Measurements from ENCODE around the gene HNRNPCL1.
"Not testable (repeated sequence)": the region's sequence is repeated elsewhere in the genome, so short reads cannot be mapped to it uniquely, and the experiment has no call there.

Gene HNRNPCL1

GRCh38 chr1:12848620-12849019 lies at the start of gene HNRNPCL1:
Gene HNRNPCL1, minus strand, starts transcription at chr1:12848720. Its CDS starts 431 bp downstream, at chr1:12848289.
- DNase-seq (ENCODE audit: low spot score), result not testable (repeated sequence)

DNA sequence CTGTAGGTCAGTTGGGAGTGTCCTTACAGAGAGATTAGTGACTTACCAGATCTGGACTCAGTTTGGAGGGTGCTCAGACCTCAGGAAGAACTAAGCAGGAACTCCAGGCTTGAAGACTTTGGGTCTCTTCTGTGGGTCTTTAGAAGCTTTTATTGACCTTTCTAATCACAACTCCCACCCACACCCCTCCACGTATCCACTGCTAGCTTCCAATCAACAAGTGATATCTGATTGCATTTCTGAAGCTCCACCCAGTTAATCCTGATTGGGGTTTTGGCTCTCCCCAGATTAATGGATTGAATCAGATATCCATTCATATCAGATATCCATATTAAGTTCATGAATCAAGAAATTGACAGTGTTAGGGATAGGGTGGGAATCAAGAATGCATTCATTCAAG lies 49.6 kb upstream of the HNRNPCL1 start, which contains the start of gene PRAMEF10:
Gene PRAMEF10 (minus strand): TSS at position 101 of the 400 bp plus-strand sequence. CDS start 2,423 bp downstream, outside the sequence.
- DNase-seq (ENCODE audit: low spot score), result not testable (repeated sequence)

DNA sequence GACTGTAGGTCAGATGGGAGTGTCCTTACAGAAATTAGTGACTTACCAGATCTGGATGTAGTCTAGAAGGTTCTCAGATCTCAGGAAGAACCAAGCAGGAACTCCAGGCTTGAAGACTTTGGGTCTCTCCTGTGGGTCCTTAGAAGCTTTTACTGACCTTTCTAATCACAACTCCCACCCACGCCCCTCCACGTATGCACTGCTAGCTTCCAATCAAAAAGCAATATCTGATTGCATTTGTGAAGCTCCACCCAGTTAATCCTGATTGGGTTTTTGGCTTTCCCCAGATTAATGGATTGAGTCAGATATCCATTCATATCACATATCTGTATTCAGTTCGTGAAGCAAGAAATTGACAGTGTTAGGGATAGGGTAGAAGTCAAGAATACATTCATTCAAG lies 37.6 kb upstream of the HNRNPCL1 start, which contains the start of gene PRAMEF4:
Gene PRAMEF4 (minus strand): TSS at position 101 of the 400 bp plus-strand sequence. CDS start 2,807 bp downstream, outside the sequence.
- DNase-seq (ENCODE audit: low spot score), result not testable (repeated sequence)

GRCh38 chr1:12878453-12878852 lies 29.9 kb upstream of the HNRNPCL1 start:
- DNase-seq (ENCODE audit: low spot score), result not testable (repeated sequence)

DNA sequence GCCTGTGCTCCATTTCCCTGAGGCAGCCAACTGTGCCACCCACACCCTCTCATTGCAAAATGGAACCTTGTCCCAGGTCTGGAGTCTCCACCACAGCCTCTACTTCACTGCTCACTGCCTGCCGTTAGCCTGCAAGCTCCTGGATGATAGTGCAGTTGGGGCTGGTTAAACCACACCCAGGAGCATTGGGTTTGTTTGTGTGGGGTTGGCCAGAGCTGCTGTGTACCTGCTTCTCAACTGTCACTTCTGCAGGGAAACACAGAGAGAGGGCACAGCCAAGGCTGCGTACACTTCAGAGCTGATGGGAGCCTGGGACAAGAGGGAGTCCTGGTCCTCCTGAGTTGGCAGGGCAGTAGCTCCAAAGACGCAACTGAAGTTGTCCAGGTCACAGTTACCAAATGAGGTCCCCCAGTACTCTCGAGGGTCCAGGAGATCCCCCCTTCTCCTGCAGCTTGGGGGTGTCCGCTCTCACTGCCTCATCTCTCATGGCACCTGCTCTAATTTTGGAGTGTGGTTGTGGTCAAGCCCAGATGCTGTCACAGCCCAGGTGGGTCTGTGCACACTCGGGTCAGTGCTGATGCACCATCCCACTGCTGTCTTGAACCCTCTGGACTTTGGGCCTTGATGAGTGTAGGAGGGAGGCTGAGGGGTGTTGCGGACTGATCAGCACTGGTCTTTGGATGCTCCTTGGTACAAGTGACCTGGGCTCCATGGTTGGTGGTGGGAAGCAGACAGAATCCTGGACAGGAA lies 14.8 kb upstream of the HNRNPCL1 start:
- DNase-seq (ENCODE audit: low spot score), result not testable (repeated sequence)

DNA sequence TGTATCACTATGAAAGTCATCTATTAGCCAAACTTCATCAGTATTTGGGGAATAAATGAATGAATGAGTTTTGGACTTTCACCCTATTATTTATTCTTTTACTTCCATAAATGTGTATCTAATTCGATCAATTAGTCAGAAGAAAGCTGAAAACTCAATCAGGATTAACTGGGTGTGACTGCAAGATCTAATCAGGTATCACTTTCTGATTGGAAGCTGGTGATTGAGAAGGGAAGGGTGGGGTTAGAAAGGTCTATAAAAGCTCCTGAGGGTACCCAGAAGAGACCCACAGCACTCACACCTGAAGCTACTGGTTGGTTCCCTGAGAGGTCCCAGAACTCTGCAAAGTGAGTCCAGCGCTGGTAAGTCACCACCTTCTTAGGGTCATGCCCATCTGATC lies 8.3 kb upstream of the HNRNPCL1 start, which contains the start of gene PRAMEF2:
Gene PRAMEF2 (plus strand): TSS at position 301 of the 400 bp plus-strand sequence. CDS start 1,924 bp downstream, outside the sequence.
- not testable (repeated sequence) for DNase-seq (ENCODE audit: low spot score)

DNA sequence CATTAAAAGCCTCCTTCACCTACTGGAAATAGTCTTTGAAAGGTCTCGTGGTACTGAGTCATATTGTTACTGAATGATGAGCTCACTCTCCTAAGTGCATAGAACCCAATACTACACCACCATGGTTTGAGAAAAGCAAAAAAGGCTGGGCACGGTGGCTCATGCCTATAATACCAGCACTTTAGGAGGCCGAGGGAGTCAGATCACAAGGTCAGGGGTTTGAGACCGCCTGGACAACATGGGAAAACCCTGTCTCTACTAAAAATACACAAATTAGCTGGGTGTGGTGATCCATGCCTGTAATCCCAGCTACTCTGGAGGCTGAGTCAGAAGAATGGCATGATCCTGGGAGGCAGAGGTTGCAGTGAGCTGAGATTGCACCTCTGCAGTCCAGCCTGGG lies 3.3 kb upstream of the HNRNPCL1 start:
- no peak for DNase-seq (ENCODE audit: low spot score)

DNA sequence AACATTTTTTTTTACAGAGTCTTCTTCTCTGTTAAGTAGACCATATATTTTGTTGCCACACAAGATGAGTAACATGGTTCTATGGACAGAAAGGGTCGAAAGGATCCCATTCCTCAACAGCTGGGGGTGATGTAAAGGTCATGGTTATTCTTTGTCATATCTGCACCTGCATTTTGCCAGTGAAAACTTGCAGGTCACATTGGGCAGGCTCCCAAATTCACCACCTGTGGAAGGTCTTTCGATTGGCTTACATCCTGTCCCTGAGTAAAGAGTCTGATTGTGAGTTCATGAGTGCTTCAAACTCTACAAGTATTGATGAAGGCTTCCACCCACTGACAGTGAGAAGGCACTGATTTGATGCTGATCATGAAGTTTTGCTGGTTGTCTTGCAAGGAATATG lies 15.3 kb downstream of the HNRNPCL1 start:
- not testable (repeated sequence) for DNase-seq (ENCODE audit: low spot score)

DNA sequence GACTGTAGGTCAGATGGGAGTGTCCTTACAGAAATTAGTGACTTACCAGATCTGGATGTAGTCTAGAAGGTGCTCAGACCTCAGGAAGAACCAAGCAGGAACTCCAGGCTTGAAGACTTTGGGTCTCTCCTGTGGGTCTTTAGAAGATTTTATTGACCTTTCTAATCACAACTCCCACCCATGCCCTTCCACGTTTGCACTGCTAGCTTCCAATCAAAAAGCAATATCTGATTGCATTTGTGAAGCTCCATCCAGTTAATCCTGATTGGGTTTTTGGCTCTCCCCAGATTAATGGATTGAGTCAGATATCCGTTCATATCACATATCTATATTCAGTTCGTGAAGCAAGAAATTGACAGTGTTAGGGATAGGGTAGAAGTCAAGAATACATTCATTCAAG lies 17.2 kb downstream of the HNRNPCL1 start, which contains the start of gene PRAMEF11:
Gene PRAMEF11 (minus strand): TSS at position 101 of the 400 bp plus-strand sequence. CDS start 2,621 bp downstream, outside the sequence.
- not testable (repeated sequence) for DNase-seq (ENCODE audit: low spot score)

- DNase-seq (ENCODE audit: low spot score), result not testable (repeated sequence)
Measured at GRCh38 chr1:12819061-12819460, 29.5 kb downstream of the HNRNPCL1 start.

DNA sequence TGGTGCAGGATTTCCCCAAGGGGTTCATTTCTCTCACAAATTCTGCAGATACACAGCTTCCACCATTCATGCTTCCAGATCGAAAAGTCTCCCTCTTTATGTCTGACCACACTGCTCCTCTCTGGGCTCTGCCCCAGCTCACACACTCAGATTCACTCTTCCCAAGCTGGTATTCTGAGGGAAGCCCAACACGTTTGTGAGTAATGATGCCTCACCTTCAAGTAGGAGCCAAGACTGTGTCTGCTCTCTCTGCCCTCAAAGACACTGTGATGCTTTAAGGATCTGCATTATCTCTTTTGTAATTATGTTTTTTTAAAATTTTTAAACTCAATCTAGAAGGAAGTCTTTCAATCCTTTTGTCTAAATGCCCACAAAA lies 37.1 kb downstream of the HNRNPCL1 start:
- DNase-seq (ENCODE audit: low spot score), result no peak

DNA sequence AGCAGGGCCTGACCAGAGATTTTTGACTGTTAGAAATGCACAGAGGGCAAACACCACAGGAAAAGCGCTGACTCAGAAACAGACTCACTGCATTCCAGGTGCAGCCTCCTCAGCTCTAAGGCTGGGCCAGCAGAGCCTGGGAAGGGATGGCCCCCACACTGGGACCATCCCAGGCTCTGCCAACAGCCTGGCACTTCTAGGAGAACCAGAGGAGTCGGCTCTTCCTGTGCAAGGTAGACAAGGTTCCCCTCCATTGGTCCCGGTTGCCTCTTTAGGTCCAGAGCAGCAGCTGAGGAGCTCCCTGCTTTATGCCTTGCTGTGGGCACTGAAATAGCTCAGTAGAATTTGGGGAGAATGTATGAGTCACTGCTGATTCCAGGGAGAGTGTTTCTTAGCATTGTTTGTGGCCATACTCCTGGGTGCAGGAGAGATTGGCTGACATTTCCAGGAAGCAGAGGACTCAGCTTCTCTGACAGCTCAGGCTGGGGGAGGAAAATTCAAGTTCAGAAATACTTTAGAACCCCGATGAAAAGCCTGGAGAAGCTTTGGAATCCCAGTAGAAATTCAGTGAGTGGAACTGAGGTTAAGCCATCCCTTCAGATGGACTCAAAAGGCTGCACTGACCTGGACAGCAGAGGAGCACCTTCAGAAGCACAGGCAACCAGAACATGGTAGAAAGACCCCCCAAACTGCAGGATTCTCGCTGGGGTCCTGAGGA lies 37.7 kb downstream of the HNRNPCL1 start:
- DNase-seq (ENCODE audit: low spot score), result no peak

DNA sequence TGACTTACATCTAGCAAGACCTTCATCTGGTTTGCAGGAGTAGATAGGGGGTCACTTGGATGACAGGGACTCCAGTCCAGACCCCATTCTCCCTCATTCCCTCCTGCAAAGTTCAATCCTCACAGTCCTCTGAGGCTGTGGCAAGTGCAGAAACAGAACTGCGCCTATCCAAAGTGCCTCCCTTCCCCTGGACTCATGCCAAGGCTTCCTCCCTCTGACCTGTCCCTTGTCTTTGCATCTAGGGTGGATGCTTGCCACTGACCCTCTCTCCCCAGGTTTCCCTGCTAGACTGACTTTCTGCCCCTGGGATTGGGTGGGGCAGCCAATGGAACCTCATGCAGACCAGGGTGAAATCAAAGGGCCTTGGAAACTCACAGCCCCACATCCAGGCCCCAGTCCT lies 38.6 kb downstream of the HNRNPCL1 start:
- no peak for DNase-seq (ENCODE audit: low spot score)

GRCh38 chr1:12799730-12800129 lies 48.8 kb downstream of the HNRNPCL1 start:
- no peak for DNase-seq (ENCODE audit: low spot score)

DNA sequence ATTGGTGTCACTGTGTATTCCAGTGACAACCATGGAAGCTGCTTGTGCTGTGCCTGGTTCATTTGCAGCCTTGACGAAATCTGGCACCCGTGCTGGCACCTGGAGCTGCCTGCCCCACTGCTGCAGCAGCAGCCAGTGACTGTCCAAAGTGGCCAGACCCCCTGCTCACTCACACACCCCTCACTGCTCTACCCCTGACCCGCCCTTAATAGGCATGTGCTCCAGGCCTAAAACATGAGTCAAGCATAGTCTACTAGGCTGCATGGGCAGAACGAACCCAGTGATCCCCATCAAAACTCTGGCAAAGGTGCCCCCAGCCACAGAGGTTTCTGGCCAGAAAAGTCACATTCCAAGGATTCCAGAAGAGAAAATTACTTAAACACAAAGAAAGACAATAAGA lies 49.6 kb downstream of the HNRNPCL1 start:
- no peak for DNase-seq (ENCODE audit: low spot score)
